Measurements from ENCODE around the gene SLC47A1. TPM values are rescaled to one million over a fixed set of nuclear protein-coding genes. Genes with fewer than 3 reads are reported as not detected.

Gene SLC47A1
- total and polyA plus RNA-seq, 2 of the 13 experiments (the other 11 are each of a cell fraction or from before 2014, with no cell fraction given), result 42.1 to 67.5 TPM

DNA sequence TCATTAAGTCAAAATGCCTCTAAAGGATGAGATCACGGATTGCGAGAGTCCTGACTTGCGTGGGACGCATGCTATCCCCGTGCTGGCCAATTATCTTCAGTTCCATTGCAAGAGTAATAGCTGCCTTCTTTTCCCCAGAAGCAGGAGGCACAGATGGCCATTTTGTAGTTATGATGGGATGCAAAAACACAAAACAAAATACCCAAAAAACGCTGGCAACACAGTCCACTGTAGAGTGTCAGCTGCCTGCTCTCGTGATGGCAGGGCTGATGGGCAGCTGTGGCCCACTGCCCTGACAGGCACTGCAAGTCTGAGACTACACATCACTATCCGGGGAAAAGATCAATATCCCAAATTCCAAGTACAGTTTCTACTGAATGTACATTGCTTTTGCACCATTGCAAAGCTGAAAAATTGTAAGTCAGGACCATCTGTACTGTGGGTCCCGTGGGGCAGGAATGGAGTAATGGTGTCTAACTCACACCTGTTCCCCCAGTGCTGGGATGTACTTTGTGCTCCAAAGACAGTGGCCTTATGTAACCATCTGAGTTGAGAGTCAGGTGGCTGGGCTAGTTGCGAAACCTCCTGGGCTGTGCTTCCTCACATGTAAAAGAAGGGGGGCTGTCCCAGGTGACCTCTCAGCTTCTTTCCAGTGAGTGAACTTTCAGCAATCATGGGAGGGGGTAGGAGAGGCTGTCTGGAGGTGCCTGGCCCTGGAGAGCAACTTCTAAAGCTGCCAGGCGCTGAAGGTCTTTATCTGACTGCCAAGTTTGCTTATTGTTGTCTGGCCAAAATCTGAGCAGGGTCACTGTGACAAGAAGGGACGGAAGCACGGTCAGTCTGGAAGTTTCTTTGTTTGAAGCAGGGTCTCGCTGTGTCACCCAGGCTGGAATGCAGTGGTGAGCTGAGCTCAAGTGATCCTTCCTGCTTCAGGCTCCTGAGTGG lies 4.7 kb downstream of the SLC47A1 start (continued):
- TF ChIP-seq, protein P1, sequence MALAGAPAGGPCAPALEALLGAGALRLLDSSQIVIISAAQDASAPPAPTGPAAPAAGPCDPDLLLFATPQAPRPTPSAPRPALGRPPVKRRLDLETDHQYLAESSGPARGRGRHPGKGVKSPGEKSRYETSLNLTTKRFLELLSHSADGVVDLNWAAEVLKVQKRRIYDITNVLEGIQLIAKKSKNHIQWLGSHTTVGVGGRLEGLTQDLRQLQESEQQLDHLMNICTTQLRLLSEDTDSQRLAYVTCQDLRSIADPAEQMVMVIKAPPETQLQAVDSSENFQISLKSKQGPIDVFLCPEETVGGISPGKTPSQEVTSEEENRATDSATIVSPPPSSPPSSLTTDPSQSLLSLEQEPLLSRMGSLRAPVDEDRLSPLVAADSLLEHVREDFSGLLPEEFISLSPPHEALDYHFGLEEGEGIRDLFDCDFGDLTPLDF (CRISPR knock-in tag; IDR thresholded peaks at IDR 0.05), result no peak
- TF ChIP-seq ERF (CRISPR knock-in tag; IDR thresholded peaks at IDR 0.05), result peak; percentile 96
- TF ChIP-seq HNF4G (IDR thresholded peaks at IDR 0.05; ENCODE audit: borderline replicate concordance, low read depth, low read length), result peak; percentile 98
- TF ChIP-seq HNF4G (CRISPR knock-in tag; IDR thresholded peaks at IDR 0.05; ENCODE audit: borderline replicate concordance, low read depth), result peak; percentile 97
- TF ChIP-seq ZNF557 (CRISPR knock-in tag; IDR thresholded peaks at IDR 0.05), result no peak
- TF ChIP-seq ZNF333 (CRISPR knock-in tag; IDR thresholded peaks at IDR 0.05; ENCODE audit: borderline replicate concordance), result no peak
- TF ChIP-seq, protein P2, sequence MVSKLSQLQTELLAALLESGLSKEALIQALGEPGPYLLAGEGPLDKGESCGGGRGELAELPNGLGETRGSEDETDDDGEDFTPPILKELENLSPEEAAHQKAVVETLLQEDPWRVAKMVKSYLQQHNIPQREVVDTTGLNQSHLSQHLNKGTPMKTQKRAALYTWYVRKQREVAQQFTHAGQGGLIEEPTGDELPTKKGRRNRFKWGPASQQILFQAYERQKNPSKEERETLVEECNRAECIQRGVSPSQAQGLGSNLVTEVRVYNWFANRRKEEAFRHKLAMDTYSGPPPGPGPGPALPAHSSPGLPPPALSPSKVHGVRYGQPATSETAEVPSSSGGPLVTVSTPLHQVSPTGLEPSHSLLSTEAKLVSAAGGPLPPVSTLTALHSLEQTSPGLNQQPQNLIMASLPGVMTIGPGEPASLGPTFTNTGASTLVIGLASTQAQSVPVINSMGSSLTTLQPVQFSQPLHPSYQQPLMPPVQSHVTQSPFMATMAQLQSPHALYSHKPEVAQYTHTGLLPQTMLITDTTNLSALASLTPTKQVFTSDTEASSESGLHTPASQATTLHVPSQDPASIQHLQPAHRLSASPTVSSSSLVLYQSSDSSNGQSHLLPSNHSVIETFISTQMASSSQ (IDR thresholded peaks at IDR 0.05; ENCODE audit: low read depth), result peak; percentile 71
- TF ChIP-seq, protein P2 (CRISPR knock-in tag; IDR thresholded peaks at IDR 0.05; ENCODE audit: borderline replicate concordance), result peak; percentile 91
- TF ChIP-seq HOXA7 (CRISPR knock-in tag; IDR thresholded peaks at IDR 0.05), result no peak
- TF ChIP-seq NRL (CRISPR knock-in tag; IDR thresholded peaks at IDR 0.05; ENCODE audit: borderline replicate concordance), result peak; percentile 15; the same call in 1 of the 2 replicates
- no peak; the same call in 1 of the 2 replicates for TF ChIP-seq ZNF232 (CRISPR knock-in tag; IDR thresholded peaks at IDR 0.05; ENCODE audit: borderline replicate concordance)
- TF ChIP-seq PHF5A (CRISPR knock-in tag; IDR thresholded peaks at IDR 0.05; ENCODE audit: low read depth, unreplicated experiment), result no peak
- TF ChIP-seq GTF2F1 (IDR thresholded peaks at IDR 0.05; ENCODE audit: low read length), result no peak
- peak; percentile 24 to 93; a peak in 3 of 4 replicates for TF ChIP-seq EP300 (IDR thresholded peaks at IDR 0.05; ENCODE audit: low read depth in 2 of 2, low read length in 2 of 2)
- TF ChIP-seq EP300 (CRISPR knock-in tag; IDR thresholded peaks at IDR 0.05; ENCODE audit: borderline replicate concordance), result peak; percentile 80
- TF ChIP-seq ZNF615 (CRISPR knock-in tag; IDR thresholded peaks at IDR 0.05; ENCODE audit: borderline replicate concordance), result no peak
- no peak for TF ChIP-seq RARG (CRISPR knock-in tag; IDR thresholded peaks at IDR 0.05; ENCODE audit: low read depth)
- TF ChIP-seq ZNF251 (CRISPR knock-in tag; IDR thresholded peaks at IDR 0.05), result no peak
- no peak for TF ChIP-seq ZNF549 (CRISPR knock-in tag; IDR thresholded peaks at IDR 0.05)
- TF ChIP-seq, protein P3, sequence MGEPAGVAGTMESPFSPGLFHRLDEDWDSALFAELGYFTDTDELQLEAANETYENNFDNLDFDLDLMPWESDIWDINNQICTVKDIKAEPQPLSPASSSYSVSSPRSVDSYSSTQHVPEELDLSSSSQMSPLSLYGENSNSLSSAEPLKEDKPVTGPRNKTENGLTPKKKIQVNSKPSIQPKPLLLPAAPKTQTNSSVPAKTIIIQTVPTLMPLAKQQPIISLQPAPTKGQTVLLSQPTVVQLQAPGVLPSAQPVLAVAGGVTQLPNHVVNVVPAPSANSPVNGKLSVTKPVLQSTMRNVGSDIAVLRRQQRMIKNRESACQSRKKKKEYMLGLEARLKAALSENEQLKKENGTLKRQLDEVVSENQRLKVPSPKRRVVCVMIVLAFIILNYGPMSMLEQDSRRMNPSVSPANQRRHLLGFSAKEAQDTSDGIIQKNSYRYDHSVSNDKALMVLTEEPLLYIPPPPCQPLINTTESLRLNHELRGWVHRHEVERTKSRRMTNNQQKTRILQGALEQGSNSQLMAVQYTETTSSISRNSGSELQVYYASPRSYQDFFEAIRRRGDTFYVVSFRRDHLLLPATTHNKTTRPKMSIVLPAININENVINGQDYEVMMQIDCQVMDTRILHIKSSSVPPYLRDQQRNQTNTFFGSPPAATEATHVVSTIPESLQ (CRISPR knock-in tag; conservative IDR thresholded peaks at IDR 0.05), result no peak
- TF ChIP-seq, protein P4, sequence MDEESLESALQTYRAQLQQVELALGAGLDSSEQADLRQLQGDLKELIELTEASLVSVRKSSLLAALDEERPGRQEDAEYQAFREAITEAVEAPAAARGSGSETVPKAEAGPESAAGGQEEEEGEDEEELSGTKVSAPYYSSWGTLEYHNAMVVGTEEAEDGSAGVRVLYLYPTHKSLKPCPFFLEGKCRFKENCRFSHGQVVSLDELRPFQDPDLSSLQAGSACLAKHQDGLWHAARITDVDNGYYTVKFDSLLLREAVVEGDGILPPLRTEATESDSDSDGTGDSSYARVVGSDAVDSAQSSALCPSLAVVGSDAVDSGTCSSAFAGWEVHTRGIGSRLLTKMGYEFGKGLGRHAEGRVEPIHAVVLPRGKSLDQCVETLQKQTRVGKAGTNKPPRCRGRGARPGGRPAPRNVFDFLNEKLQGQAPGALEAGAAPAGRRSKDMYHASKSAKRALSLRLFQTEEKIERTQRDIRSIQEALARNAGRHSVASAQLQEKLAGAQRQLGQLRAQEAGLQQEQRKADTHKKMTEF (CRISPR knock-in tag; IDR thresholded peaks at IDR 0.05), result peak; percentile 88
